Stimulated activated CD4-positive, alpha-beta T cell treated with anti-CD3 and anti-CD28 coated beads, TNF-alpha, amount 100 ng/mL, for 24 hours (primary cell): ENCODE data around the gene RALGAPA1.
"Not testable (repeated sequence)": the region's sequence is repeated elsewhere in the genome, so short reads cannot be mapped to it uniquely, and the experiment has no call there.

ENCODE experiments used
- DNase-seq, 3 experiments: peaks; one replicate each; pipeline ENCODE4 v3.0.0-alpha.2; 2020; ENCODE audit warnings: low read depth in 3 of 3

RALGAPA1 gene

DNA sequence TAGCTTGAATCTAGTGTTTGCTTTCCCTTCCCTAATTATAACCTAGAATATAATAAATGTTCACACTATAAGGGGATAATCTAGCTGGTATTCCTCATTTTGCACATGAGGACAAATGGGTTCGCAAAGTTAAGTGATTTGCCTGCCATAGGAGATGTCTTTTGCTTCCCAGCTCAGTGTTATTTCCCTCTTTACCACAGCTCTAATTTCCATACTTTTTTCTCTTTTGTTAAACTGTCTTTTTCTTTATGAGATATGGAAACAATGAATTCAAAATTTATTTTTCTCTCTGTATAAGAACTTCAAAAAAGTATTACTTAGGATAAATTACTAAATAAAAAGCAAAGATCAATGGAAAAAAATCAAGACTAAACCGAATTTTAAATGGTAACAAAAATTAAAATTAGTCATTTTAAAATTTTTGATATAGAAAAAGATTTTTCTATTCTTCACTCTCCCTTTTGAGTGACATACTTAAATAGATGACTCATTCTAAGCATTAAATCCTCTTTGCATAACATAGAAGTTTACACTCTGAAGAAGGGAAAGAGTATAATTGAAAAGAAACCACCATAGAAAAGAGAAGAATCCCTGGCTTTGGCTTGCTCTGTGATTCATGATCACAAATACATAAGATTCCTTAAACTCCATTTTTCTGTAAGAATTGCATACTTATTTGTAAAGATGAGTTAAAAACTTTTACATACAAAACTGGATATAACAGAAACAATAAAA lies 177.9 kb downstream of the RALGAPA1 start:
- no peak for DNase-seq

- DNase-seq: no peak
Measured at GRCh38 chr14:35628989-35629388, 180.1 kb downstream of the RALGAPA1 start.

DNA sequence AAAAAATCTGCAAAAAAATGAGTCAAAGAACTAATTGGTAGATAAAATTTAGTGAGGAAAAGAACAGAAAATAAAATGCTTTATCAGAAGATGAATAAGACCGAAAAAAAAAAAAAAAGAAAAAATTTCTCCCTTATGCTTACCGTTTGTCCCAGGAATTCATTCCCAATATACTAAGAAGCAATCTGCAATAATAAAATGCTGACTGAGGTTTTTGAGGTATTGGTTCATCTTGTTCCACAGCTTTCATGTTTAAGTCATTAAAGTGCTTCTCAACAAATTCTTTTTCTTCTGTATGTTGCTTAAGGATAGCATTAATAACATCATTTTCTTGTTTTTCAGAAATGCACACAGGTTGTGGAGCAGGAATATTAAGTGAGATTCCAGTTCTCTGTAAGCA lies 182.1 kb downstream of the RALGAPA1 start:
- DNase-seq: not testable (repeated sequence)

GRCh38 chr14:35621996-35622395 lies 187.1 kb downstream of the RALGAPA1 start:
- DNase-seq: not testable (repeated sequence)

- not testable (repeated sequence) for DNase-seq
Measured at GRCh38 chr14:35619998-35620397, 189.1 kb downstream of the RALGAPA1 start.

DNA sequence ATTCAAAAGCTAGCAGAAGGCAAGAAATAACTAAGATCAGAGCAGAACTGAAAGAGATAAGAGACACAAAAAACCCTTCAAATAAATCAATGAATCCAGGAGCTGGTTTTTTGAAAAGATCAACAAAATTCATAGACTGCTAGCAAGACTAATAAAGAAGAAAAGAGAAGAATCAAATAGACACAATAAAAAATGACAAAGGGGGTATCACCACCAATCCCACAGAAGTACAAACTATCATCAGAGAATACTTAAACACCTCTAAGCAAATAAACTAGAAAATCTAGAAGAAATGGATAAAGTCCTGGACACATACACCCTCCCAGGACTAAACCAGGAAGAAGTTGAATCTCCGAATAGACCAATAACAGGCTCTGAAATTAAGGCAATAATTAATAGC lies 189.6 kb downstream of the RALGAPA1 start:
- not testable (repeated sequence) for DNase-seq

DNA sequence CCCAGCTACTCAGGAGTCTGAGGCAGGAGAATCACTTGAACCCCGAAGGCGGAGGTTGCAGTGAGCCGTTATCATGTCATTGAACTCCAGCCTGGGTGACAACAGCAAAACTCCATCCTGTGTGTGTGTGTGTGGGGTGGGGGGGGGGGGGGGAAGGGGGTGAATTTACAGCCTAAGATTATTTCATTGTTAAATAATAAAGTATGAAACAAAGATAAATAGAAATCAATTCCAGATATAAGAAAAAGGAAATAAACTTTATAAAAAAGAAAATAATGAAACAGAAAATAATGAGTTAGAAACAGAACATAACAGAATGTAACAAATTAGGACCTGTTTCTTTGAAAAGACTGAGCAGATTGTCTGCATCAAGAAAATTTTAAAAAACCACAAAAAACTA lies 191.6 kb downstream of the RALGAPA1 start:
- DNase-seq: no peak

GRCh38 chr14:35607380-35607779 lies 201.7 kb downstream of the RALGAPA1 start:
- no peak for DNase-seq

GRCh38 chr14:35600253-35600652 lies 208.8 kb downstream of the RALGAPA1 start:
- DNase-seq: no peak

DNA sequence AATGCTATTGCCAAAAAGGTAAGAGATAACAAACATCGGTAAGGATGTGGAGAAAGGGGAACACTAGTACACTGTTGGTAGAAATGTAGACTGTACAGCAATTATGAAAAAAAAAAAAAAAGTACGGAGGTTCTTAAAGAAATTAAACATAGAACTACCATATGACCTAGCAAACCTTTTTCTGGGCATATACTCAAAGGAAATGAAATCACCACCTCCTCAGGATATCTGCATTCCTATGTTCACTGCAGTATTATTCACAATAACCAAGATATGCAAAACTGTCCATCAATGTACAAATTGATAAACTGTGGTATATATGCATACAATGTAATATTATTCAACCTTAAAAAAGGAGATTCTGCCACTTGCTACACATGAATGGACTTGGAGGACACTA lies 214.5 kb downstream of the RALGAPA1 start:
- DNase-seq: no peak

DNA sequence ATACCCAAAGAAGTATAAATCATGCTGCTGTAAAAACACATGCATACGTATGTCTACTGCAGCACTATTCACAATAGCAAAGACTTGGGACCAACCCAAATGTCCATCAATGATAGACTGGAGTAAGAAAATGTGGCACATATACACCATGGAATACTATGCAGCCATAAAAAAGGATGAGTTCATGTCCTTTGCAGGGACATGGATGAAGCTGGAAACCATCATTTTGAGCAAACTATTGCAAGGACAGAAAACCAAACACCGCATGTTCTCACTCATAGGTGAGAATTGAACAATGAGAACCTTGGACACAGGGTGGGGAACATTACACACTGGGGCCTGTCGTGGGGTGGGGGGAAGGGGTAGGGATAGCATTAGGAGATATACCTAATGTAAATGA lies 221.7 kb downstream of the RALGAPA1 start:
- not testable (repeated sequence) for DNase-seq

- no peak for DNase-seq
Measured at GRCh38 chr14:35578639-35579038, 230.5 kb downstream of the RALGAPA1 start.

DNA sequence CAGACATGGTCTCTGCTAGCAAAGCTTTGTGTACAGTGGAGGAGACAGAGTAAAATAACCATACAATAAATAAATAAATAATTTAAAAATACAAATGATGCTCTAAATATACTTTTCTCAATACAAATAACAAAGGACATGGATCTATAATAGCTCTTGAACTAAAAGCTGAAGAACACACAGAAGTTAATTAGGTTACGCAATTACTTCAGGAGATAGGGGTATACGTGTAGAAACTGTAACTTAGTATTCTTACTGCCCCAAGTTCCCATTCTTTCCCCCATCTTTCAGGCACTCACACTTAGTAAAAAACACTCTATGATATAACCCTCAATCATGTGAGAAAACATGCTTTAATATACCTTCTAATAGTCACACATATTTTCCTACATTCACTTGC lies 231.0 kb downstream of the RALGAPA1 start:
- DNase-seq: no peak

- DNase-seq: no peak
Measured at GRCh38 chr14:35576856-35577255, 232.2 kb downstream of the RALGAPA1 start.

DNA sequence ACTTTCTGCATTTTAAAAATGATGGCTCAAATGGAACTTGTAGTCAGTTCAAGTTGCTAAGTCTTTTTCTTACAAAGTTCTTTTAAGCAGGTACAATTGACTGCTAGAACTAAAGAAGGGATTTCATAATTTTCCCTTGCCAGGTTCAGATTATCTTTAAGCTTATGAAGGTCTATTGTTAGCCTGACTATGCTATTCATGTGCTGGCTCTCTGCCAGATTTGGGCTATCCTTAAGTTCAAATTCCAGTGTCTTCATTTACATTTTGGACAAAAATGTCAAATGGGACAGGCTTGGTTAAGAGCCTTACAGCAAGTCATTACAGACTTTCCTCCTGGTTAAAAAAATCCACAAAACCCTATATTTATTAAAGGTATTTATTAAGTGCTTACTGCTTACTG lies 232.8 kb downstream of the RALGAPA1 start:
- no peak for DNase-seq

- no peak for DNase-seq
Measured at GRCh38 chr14:35573911-35574310, 235.2 kb downstream of the RALGAPA1 start.

- DNase-seq: no peak
Measured at GRCh38 chr14:35571598-35571997, 237.5 kb downstream of the RALGAPA1 start.

- no peak for DNase-seq
Measured at GRCh38 chr14:35565871-35566464, 243.1 kb downstream of the RALGAPA1 start.

GRCh38 chr14:35558680-35559079 lies 250.4 kb downstream of the RALGAPA1 start:
- DNase-seq: no peak

- DNase-seq: no peak
Measured at GRCh38 chr14:35557221-35557747, 251.8 kb downstream of the RALGAPA1 start.

GRCh38 chr14:35556548-35556947 lies 252.5 kb downstream of the RALGAPA1 start:
- DNase-seq: no peak

- DNase-seq: no peak
Measured at GRCh38 chr14:35553808-35554207, 255.3 kb downstream of the RALGAPA1 start.

GRCh38 chr14:35551081-35551480 lies 258.0 kb downstream of the RALGAPA1 start:
- DNase-seq: no peak
